ENCODE data around the gene ISCA1. TPM values are rescaled to one million over a fixed set of nuclear protein-coding genes. Genes with fewer than 3 reads are reported as not detected.

Gene ISCA1
- total and polyA plus RNA-seq, 2 donors (not counting 3 experiments of a cell fraction or from before 2014, with no cell fraction given) = 14.2 to 22.2 TPM

DNA sequence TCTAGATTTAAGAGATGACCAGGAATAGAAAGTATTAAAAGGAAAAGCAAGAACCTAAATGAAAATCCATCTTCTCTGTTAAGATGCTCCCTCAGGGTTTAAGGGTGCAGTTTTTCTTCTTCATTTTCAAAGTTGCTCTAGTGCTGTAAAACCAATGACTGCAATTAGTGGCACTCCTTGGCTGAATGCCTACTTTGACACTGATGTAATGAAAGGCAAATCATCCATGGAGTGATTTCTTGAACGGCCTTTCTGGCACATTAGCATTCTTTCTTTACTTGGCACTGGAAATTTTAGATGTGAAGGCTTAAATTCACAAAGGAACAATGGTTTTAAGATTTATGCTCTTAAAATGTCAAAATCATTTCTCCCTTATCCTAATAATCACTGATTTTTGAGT is 19.3 kb upstream of the ISCA1 start:
- H3K9ac ChIP-seq (replicated peaks; ENCODE audit: extremely low read depth, insufficient read depth, low read length) = no peak overlapping the region
- no peak overlapping the region for H3K4me2 ChIP-seq (ENCODE audit: insufficient read depth, low read length)
- H4K20me1 ChIP-seq (replicated peaks; ENCODE audit: control insufficient read depth, extremely low read depth, insufficient read depth, low read length) = no peaks in the 10 kb centered on the region
- no peaks in the 10 kb centered on the region for H3K9me3 ChIP-seq (replicated peaks; ENCODE audit: control insufficient read depth, insufficient read depth, low read length)
- DNase-seq (ENCODE audit: low read depth, low spot score) (no peak), FAIRE-seq (no peak)
- no peak overlapping the region for H2AFZ ChIP-seq (ENCODE audit: low read depth, low read length)
- POLR2A ChIA-PET = no interaction called here
- H3K36me3 ChIP-seq (ENCODE audit: control insufficient read depth in 2 of 2, extremely low read depth in 1 of 2, insufficient read depth in 2 of 2, low read length in 2 of 2) = peaks cover 19 to 23% of the 10 kb centered on the region in 2 experiments
- dilution Hi-C loops (cut with MboI; ENCODE audit: extremely low pct_ligation_motif_present, low sequenced_read_pairs) (no loop called here), intact Hi-C loops (cut with micrococcal nuclease) (no loop called here)
- H3K9me1 ChIP-seq (replicated peaks; ENCODE audit: control insufficient read depth, extremely low read depth, insufficient read depth, low read length) = no peaks in the 10 kb centered on the region
- BruUV-seq (replicated peaks) = no TSS peak
- TF ChIP-seq GATA2 (IDR thresholded peaks at IDR 0.05; ENCODE audit: insufficient read depth, insufficient read length, low read depth, low read length) (no peak), EZH2 (IDR thresholded peaks at IDR 0.05; ENCODE audit: borderline replicate concordance, low read depth, low read length, severe bottlenecking) (no peak), FOS (IDR thresholded peaks at IDR 0.05; ENCODE audit: borderline replicate concordance, insufficient read depth, low read length) (no peak), MYC (IDR thresholded peaks at IDR 0.05; ENCODE audit: low read depth, low read length) (no peak), JUN (IDR thresholded peaks at IDR 0.05; ENCODE audit: borderline replicate concordance, insufficient read depth, insufficient read length, low read depth) (no peak), POLR2AphosphoS5 (IDR thresholded peaks at IDR 0.05; ENCODE audit: insufficient read depth, low read depth, low read length) (no peak), POLR2A (IDR thresholded peaks at IDR 0.05; ENCODE audit: low read depth, low read length) (no peak)
- TF ChIP-seq, protein P1, sequence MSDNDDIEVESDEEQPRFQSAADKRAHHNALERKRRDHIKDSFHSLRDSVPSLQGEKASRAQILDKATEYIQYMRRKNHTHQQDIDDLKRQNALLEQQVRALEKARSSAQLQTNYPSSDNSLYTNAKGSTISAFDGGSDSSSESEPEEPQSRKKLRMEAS (IDR thresholded peaks at IDR 0.05; ENCODE audit: insufficient read depth, insufficient read length) = no peak
- TF ChIP-seq, protein P2, sequence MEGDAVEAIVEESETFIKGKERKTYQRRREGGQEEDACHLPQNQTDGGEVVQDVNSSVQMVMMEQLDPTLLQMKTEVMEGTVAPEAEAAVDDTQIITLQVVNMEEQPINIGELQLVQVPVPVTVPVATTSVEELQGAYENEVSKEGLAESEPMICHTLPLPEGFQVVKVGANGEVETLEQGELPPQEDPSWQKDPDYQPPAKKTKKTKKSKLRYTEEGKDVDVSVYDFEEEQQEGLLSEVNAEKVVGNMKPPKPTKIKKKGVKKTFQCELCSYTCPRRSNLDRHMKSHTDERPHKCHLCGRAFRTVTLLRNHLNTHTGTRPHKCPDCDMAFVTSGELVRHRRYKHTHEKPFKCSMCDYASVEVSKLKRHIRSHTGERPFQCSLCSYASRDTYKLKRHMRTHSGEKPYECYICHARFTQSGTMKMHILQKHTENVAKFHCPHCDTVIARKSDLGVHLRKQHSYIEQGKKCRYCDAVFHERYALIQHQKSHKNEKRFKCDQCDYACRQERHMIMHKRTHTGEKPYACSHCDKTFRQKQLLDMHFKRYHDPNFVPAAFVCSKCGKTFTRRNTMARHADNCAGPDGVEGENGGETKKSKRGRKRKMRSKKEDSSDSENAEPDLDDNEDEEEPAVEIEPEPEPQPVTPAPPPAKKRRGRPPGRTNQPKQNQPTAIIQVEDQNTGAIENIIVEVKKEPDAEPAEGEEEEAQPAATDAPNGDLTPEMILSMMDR (IDR thresholded peaks at IDR 0.05; ENCODE audit: extremely low read depth in 1 of 2, insufficient read depth in 1 of 2, low read depth in 1 of 2, low read length in 2 of 2) = no peak
- H3K27ac ChIP-seq (ENCODE audit: insufficient read depth, low read depth, low read length) = no peak overlapping the region
- H3K4me1 ChIP-seq (ENCODE audit: control insufficient read depth, extremely low read depth, insufficient read depth, low read length) = peaks cover 7% of the 10 kb centered on the region
- H3K4me3 ChIP-seq (replicated peaks in 1 of 3; ENCODE audit: insufficient read depth in 1 of 3, low read depth in 1 of 3, low read length in 3 of 3) = no peak overlapping the region
- CTCF ChIA-PET = no interaction called here
- H3K79me2 ChIP-seq (ENCODE audit: control insufficient read depth, insufficient read depth, low read length) = no peaks in the 10 kb centered on the region
- H3K27me3 ChIP-seq (ENCODE audit: control insufficient read depth in 2 of 2, insufficient read depth in 2 of 2, low read length in 2 of 2) = no peaks in the 10 kb centered on the region
